ENCODE data around the gene COQ8A.

The COQ8A gene

DNA sequence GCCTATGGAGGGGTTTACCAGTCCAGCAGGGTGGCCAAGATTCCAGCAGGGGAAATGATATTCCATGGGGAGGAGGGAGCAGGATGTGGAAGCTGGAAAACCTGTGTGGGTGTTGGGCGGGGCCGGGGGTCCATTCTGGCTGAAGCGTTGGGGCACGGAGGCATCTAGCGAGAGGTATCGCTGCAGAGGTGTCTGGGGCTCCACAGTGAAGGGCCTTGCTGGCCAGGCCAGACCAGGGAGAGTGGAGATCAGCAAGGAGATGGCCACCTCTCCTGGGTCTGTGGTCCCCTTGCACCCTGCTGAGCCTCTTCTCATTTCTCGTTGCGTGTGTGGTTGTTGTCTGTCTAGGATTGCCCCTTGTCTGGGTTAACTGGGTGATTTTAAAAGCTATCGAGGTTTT, 6.2 kb downstream of the COQ8A start:
- no peak for TF ChIP-seq CTCF (conservative IDR thresholded peaks at IDR 0.05; ENCODE audit: low read depth, low read length)
- DNase-seq (ENCODE audit: low read depth), result no peak
- H3K4me3 ChIP-seq (ENCODE audit: low read depth, low read length), result no peak overlapping the region

- H3K4me3 ChIP-seq (ENCODE audit: low read depth, low read length), result no peak overlapping the region
- no peak for DNase-seq (ENCODE audit: low read depth)
- TF ChIP-seq CTCF (conservative IDR thresholded peaks at IDR 0.05; ENCODE audit: low read depth, low read length), result no peak
These were observed 6.7 kb downstream of the COQ8A start for GRCh38 chr1:226946841-226947240.

GRCh38 chr1:226948051-226948450, 8.0 kb downstream of the COQ8A start:
- no peak for DNase-seq (ENCODE audit: low read depth)
- TF ChIP-seq CTCF (conservative IDR thresholded peaks at IDR 0.05; ENCODE audit: low read depth, low read length), result no peak
- H3K4me3 ChIP-seq (ENCODE audit: low read depth, low read length), result no peak overlapping the region

DNA sequence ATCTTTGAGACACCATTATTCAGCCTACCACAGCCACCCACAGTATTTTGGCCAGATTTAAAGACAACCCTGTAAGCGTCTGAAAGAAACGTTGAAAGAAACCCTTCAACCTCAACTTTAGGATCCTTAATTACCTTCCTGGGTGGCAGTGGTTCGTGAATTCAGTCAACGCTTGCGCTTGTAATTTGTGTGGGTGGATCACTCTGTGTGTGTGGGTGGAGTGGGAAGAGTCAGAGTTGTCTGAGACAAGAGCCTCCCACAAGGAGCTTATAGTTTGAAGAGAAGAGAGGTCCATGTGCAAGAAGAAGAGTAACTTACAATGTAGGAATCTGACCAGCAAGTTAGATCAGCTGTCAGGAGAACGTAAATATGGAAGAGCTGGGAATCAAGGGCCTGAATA, 8.4 kb downstream of the COQ8A start:
- no peak overlapping the region for H3K4me3 ChIP-seq (ENCODE audit: low read depth, low read length)
- DNase-seq (ENCODE audit: low read depth), result no peak
- no peak for TF ChIP-seq CTCF (conservative IDR thresholded peaks at IDR 0.05; ENCODE audit: low read depth, low read length)

DNA sequence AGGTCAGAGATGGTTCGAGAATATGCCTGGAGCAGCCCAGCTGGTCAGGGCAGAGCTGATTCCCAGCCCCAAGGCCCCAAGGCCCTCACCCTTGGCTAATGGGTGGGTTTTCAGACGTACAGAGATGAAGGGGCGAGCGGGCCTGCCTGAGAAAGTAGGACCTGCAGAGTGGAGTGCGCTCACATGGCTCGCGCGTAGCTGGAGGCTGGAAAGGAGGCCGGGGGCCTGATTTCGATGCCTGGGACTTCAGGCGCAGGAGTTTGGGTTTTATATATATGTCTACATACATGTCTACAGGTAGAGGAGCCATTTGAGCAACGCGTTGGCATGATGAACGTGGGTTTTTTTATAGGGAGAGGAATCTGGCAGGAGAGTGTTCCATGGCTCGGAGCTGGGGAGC, 8.9 kb downstream of the COQ8A start:
- TF ChIP-seq CTCF (conservative IDR thresholded peaks at IDR 0.05; ENCODE audit: low read depth, low read length), result no peak
- no peak for DNase-seq (ENCODE audit: low read depth)
- H3K4me3 ChIP-seq (ENCODE audit: low read depth, low read length), result no peak overlapping the region

DNA sequence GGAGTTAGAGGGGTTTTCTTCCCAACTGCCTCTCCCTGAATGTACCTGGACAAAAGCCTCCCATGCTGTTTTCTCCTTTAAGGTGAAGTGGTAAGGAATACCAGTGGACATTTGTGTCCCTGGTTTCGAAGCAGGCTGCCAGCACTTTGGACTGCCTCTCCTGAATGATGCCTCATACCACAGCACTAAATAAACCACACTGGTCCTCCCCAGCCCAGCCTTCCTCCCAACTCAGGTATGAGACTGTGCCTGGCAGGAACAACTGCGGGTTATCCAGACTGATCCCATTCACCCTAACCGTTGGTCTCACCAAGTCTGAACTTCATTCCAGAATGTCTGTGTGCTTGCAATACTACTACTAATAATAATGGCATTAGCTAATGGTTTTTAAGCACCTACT, 9.3 kb downstream of the COQ8A start:
- no peak for TF ChIP-seq CTCF (conservative IDR thresholded peaks at IDR 0.05; ENCODE audit: low read depth, low read length)
- H3K4me3 ChIP-seq (ENCODE audit: low read depth, low read length), result no peak overlapping the region
- DNase-seq (ENCODE audit: low read depth), result no peak

DNA sequence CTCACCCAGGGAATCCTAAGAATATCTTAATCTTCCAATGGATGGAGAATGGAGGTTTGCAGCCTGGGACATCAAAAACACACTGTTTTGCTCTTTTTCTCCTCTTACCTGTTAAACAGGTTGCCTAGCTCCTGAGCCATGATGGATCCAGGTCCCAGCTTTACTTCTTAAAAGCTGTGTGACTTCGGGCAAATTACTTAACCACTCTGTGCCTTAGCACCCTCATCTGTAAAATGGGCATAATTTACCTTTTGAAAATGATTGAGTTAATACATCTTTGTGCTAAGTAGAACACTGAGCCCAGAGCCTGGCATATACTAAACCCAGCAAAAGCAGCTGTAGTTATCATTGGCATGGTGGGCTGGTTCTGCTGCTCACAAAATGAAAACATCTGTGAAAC, 10.2 kb downstream of the COQ8A start:
- H3K4me3 ChIP-seq (ENCODE audit: low read depth, low read length), result no peak overlapping the region
- no peak for DNase-seq (ENCODE audit: low read depth)
- TF ChIP-seq CTCF (conservative IDR thresholded peaks at IDR 0.05; ENCODE audit: low read depth, low read length), result no peak
